GM12878 (cell line): Measurements from ENCODE around the gene SAMSN1.

Source experiments
- BRCA1 ChIP-seq: IDR thresholded peaks from 2 replicates; pipeline ENCODE4 v1.6.1; 2011; ENCODE audit warnings: low read depth, low read length, improper control_type of control experiment
- HDGF ChIP-seq: fragments of 450-650 bp; IDR thresholded peaks from 2 replicates; pipeline ENCODE4 v1.6.1; 2016; ENCODE audit warnings: antibody characterized with exemption
- MYB ChIP-seq: fragments of 150-350 bp; IDR thresholded peaks from 2 replicates; pipeline ENCODE4 v1.6.1; 2014; ENCODE audit warnings: mild to moderate bottlenecking, low read depth, low read length, borderline replicate concordance
- NR2C2 ChIP-seq: IDR thresholded peaks from 2 replicates; pipeline ENCODE4 v1.6.1; 2011; ENCODE audit warnings: borderline replicate concordance, low read depth; ENCODE audit not compliant: control insufficient read depth, insufficient read length
- POLR2A ChIP-seq: IDR thresholded peaks from 2 replicates; pipeline ENCODE4 v1.6.1; 2011; ENCODE audit warnings: low read depth, mild to moderate bottlenecking, low read length
- TF ChIP-seq, protein P1 (sequence below), 3 experiments: IDR thresholded peaks in 2 of 3; conservative IDR thresholded peaks in 1 of 3; 2 replicates each; pipeline ENCODE4 v1.5.1; 2011; ENCODE audit warnings: low read depth in 3 of 3, low read length in 3 of 3, mild to moderate bottlenecking in 3 of 3, control low read depth in 2 of 3, moderate library complexity in 2 of 3, inconsistent platforms in 1 of 3, mixed read lengths in 1 of 3; ENCODE audit not compliant: control insufficient read depth in 2 of 3, insufficient read depth in 1 of 3; ENCODE audit errors: extremely low read depth in 1 of 3

GRCh38 chr21:14548779-14549178 lies 2.7 kb upstream of the SAMSN1 start:
- TF ChIP-seq, protein P1, sequence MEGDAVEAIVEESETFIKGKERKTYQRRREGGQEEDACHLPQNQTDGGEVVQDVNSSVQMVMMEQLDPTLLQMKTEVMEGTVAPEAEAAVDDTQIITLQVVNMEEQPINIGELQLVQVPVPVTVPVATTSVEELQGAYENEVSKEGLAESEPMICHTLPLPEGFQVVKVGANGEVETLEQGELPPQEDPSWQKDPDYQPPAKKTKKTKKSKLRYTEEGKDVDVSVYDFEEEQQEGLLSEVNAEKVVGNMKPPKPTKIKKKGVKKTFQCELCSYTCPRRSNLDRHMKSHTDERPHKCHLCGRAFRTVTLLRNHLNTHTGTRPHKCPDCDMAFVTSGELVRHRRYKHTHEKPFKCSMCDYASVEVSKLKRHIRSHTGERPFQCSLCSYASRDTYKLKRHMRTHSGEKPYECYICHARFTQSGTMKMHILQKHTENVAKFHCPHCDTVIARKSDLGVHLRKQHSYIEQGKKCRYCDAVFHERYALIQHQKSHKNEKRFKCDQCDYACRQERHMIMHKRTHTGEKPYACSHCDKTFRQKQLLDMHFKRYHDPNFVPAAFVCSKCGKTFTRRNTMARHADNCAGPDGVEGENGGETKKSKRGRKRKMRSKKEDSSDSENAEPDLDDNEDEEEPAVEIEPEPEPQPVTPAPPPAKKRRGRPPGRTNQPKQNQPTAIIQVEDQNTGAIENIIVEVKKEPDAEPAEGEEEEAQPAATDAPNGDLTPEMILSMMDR (IDR thresholded peaks at IDR 0.05 in 2 of 3, conservative IDR thresholded peaks at IDR 0.05 in 1 of 3; ENCODE audit: control insufficient read depth in 2 of 3, extremely low read depth in 1 of 3, insufficient read depth in 1 of 3, low read depth in 3 of 3, low read length in 3 of 3), result no peak
- TF ChIP-seq BRCA1 (no peak), POLR2A (no peak), MYB (no peak), HDGF (no peak), NR2C2 (no peak)
